ENCODE data around the gene FKBP1B.
"Not testable (repeated sequence)": the region's sequence is repeated elsewhere in the genome, so short reads cannot be mapped to it uniquely, and the experiment has no call there.

The FKBP1B gene

GRCh38 chr2:24104906-24105305 is 55.4 kb downstream of the FKBP1B start:
- DNase-seq = no peak

GRCh38 chr2:24105816-24106215 is 56.3 kb downstream of the FKBP1B start:
- DNase-seq = no peak

GRCh38 chr2:24106786-24107185 is 57.2 kb downstream of the FKBP1B start:
- DNase-seq = no peak

GRCh38 chr2:24107336-24107735 is 57.8 kb downstream of the FKBP1B start:
- DNase-seq = no peak

- not testable (repeated sequence) for DNase-seq
Measured at GRCh38 chr2:24109431-24109830, 59.9 kb downstream of the FKBP1B start.

- DNase-seq = no peak
Measured at GRCh38 chr2:24110660-24111303, 61.2 kb downstream of the FKBP1B start.

- DNase-seq = no peak
Measured at GRCh38 chr2:24111407-24111901, 61.9 kb downstream of the FKBP1B start.
